ENCODE data around the gene RPS6KA2. TPM values are rescaled to one million over a fixed set of nuclear protein-coding genes. Genes with fewer than 3 reads are reported as not detected.
"Not testable (repeated sequence)": the region's sequence is repeated elsewhere in the genome, so short reads cannot be mapped to it uniquely, and the experiment has no call there.

RPS6KA2 gene
- polyA plus RNA-seq, 12 donors: 19.6 to 30.3 (median 25.5) TPM; not detected in 1

- DNase-seq: no peak
These were observed 93.7 kb downstream of the RPS6KA2 start for GRCh38 chr6:166533205-166533824.

DNA sequence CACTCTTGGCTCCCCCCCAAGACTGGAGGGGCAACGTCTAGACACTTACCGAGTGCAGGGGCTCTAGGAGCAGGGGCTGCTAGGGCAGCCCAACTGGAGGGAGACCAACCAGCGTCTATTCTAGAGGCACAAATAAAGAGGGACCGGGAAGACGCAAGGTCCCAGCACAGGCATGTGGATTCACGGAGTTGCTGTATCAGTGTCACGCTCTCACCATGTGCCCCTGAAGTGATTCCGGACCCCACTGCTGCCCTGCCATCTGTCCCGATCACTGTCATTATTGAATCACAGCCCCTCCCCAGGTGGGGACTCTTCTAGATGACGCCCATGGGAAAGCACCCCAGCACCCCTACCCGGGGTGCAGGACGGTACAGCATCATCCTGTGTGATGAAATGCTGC lies 94.7 kb downstream of the RPS6KA2 start:
- DNase-seq: no peak

DNA sequence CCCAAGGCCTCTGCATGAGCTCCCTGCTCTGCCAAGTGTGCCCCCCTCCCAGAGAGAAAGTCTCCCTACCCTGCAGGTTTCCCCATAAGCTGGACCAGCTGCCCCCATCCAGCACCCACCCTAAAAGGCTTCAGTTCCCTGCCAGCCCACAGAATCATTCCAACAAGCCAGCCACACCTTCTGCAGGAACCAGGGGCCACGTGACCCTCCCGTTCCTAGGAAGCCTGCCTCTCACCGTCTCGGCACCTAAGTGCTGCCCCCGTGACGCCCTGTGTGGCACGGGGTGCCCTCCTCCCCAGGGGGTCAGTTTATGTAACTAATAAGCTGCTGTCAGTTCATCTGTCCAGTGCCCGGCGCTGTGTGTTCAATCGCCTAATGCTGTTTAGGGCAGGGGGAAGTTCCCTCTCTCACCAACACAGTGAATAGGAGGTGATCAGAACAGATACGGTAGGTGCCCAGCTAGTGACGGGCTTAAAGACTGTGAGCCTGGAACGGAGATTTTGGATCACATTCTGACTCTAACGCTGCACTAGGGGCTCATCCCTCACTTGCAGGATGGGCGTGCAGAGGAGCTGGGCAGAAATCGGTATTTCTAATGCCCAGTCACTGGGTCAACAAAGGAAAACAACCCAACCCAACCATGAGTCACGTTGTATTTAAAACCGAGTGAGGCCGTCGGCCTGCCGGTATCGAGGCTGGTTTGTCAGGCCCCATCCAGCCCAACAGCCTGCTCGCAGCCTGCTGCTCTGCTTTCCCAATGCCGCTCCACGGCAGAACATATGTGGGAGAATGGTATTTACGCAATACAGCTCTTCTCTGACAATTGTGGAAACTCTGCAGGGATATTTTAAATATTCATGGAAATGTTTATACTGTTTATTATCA lies 96.6 kb downstream of the RPS6KA2 start:
- no peak for DNase-seq

DNA sequence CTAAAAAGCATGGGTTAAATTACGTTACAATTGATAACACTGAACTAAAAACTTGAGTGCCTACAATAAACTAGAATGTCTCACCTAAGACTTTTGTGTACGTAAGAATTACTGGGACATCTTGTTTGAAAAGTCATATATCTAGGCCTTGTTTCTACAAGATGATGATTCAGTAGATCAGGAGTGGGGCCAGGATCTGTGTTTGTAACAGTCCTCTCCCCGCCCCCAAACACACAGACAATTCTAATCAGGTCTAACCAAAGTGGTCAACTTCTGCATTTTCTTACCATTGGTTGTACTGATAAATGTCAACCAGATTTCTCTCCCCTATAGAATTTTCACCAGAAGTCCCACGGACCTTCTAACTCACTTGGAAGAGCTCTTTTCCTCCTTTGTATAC lies 97.5 kb downstream of the RPS6KA2 start:
- DNase-seq: no peak

DNA sequence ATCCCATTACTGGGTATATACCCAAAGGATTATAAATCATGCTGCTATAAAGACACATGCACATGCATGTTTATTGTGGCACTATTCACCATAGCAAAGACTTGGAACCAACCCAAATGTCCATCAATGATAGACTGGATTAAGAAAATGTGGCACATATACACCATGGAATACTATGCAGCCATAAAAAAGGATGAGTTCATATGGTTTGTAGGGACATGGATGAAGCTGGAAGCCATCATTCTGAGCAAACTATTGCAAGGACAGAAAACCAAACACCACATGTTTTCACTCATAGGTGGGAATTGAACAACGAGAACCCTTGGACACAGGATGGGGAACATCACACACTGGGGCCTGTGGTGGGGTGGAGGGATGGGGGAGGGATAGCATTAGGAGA lies 98.0 kb downstream of the RPS6KA2 start:
- DNase-seq: not testable (repeated sequence)

DNA sequence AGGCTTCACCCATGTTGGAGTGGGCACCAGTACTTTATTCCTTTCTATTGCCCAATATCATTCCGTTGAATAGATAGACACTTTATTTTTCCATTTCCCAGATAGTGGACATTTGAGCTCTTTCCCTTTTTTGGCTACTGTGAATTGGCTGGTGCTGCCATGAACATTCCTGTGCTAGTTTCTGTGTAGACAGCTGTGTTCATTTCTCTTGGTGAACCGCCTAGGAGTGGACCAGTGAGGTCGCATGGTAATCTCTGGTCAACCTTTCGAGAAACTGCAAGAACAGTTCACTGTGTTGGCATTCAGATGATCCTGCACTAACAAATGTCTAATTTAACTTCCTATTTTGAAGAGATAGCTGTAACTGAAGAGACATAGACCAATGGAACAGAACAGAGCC lies 99.2 kb downstream of the RPS6KA2 start:
- no peak for DNase-seq

DNA sequence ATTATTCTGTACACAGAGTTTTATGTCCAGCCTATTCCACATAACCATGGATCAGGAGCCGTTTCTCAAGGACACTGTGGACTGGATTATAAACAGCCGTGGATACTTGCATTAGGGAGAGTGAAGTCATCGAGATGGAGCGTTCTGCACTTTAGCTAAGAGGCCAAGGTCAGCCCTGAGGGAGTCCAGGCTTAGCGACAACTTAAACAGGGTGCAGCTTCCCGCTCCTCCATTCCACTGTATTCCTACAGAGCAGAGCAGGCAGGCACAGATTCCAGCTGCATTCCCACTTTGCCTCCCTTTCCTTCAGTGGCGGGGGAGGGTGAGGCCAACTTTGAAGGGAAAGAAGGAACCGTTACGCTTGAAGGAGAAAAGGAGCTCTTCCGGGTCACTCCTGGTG lies 100.1 kb downstream of the RPS6KA2 start:
- DNase-seq: no peak

DNA sequence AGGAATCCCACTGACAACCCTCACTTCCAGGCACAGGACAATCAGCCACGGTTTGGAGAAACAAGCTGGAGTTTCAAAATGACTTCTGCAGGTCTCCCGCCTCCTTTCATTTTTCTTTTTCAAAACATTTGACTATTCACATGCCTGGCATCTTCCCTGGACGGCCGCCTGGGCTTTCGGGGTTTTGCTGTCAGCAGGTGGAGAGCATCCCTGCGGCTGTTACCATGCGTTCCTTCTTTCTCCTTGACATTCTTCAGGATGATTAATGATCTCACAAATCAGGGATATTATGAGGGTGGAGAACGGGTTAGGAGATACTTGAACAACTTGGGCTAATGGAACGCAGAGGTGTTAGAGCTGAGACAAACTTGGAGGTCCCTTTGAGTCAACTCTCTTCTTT lies 101.5 kb downstream of the RPS6KA2 start:
- DNase-seq: no peak

DNA sequence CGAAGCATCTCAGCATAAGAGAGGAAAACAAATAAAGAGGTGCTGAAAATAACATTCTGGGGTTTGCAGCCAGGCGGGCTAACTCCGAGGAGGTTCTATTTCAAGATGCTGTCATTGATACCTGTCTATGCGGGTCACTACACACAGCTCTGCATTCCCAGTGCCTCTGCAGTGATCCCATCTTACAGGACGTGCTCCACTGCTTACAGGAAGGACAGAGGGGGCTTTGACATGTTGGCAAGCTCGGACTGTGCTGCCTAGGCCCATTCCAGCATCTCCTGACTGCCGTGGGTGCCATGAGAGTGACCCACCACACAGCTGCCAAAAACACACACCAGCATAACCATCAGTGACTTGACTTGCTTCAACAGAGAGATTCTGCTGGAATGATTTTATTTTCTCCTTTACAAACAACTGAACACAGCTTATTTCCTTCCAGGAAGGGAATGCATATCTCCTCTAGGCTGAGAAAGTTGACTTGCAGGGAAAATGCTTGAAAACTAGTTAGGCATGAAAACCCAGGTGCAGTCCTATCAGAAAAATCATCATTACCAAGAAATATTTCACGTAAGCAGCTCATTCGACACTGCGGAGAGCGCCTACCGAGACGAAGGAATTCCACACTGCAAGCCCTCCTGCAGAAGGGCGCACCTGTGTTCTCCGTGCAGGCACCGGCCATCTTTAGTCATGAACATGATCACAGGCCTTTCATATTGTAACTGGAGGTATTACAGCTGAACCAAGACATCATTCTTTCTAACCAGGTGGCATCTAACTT lies 103.1 kb downstream of the RPS6KA2 start:
- no peak for DNase-seq

DNA sequence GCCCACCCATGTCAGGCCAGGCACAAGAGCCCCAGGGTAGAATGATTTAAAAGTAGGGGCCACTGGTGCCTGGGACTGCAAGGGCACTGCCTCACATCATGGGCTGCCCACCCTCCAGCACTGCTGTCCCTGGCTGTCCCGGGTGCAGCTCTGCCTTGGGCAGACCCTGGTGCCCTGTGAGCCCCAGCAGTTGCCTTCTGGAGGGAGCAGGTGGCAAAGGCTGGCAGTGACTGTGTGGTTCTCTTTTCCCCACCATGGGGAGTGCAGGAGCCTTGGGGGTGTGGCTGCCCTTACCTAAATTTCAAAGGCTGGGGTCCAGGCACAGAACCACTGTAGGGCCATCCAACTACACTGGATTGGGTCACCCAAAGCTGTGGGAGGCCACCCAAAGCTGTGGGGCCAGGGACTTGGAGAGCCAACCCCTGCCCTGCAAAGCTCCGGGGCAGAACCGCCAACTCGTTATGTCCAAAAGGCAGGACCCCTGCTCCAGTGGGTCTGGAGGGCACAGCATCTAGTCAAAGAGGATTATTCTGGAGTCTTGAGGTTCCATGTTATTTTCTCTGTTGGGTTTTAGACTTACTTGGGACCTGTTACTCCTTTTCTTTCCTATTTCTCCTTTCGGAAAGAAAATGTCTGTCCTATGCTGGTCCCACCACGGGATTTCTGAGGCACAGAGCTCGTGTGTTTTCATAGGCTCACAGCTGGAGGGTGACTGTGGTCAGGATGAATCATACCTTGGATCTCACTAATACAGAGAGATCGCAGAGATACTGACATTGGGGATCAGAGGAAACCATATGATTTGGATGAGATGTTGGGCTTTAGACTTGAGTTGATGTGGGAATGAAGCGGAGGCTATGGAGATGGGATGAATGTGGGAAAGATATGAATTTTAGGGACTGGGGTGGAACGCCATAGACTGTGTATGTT lies 105.9 kb downstream of the RPS6KA2 start:
- DNase-seq: no peak

- DNase-seq: no peak
These were observed 110.7 kb downstream of the RPS6KA2 start for GRCh38 chr6:166516251-166516884.

DNA sequence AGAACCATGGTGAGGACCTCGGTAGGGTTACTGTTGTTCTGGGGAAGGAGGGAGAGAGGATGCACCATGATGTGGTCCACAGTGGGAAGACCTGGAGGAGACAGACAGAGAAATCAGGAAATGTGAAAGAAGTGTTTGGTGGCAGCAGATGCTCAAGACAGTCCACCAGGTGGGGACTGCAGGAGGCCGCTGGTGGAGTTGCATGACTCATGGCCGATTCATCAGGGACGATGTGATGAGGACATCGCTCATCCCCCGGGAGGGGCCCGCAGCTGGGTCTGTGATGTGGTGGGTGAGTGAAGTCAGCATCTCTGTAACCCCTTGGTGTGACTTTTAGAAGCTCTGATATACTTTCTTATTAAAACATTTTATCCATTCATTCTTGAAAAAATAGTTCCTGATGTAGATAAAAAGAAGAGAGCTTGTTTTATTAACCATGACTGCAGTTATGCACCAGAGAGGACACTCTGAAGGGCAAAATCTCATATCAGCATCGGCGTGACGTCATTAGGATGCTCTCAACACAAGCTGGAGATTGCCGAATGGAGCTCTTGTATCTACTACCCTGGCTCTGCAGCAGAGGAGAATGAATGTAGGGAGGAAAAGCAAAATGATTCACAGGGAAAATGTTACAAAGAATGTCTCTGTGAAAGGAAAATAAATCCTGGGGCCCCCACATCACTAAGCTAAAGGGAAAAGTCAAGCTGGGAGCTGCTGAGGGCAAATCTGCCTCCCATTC lies 111.8 kb downstream of the RPS6KA2 start:
- DNase-seq: no peak

DNA sequence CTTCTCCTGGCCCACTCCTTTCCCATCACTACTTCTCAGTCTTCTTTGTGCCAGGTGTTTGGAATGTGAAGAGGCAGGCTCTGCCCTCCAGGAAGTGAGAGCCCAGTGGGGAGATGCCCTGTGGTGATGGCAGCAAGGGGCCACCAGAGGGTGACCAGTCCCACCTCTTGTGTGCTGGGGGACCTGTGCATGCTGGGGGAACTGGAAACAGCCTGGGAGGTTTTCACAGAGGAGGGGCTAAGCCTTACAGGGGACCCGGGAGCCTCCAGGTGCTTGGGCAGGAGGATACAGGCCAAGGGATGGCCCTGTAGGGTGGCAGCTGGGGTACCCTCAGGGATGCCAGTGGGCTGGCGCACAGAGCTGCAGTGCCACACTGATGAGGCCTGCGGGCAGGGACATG lies 112.9 kb downstream of the RPS6KA2 start:
- no peak for DNase-seq

GRCh38 chr6:166512567-166512966 lies 114.5 kb downstream of the RPS6KA2 start:
- no peak for DNase-seq

- no peak for DNase-seq
These were observed 115.7 kb downstream of the RPS6KA2 start for GRCh38 chr6:166511316-166511715.

GRCh38 chr6:166509193-166509592 lies 117.9 kb downstream of the RPS6KA2 start:
- DNase-seq: no peak

GRCh38 chr6:166508726-166509125 lies 118.3 kb downstream of the RPS6KA2 start:
- no peak for DNase-seq

- no peak for DNase-seq
These were observed 119.1 kb downstream of the RPS6KA2 start for GRCh38 chr6:166507809-166508564.

- DNase-seq: no peak
These were observed 119.7 kb downstream of the RPS6KA2 start for GRCh38 chr6:166507380-166507779.
